HEK293 (cell line): Measurements from ENCODE around the gene SERPINA6.

ENCODE experiments used
- BCL11A ChIP-seq: fragments of 450-650 bp; formaldehyde crosslinking; IDR thresholded peaks from 2 replicates; pipeline ENCODE4 v1.5.1; 2016; ENCODE audit warnings: low read depth, missing biosample characterization, missing genetic modification characterization
- CTCF ChIP-seq: fragments of 450-650 bp; formaldehyde crosslinking; IDR thresholded peaks from 2 replicates; pipeline ENCODE4 v1.5.1; 2016; ENCODE audit warnings: missing biosample characterization, missing genetic modification characterization
- HOXA7 ChIP-seq: sonication (generic); formaldehyde crosslinking; IDR thresholded peaks from 2 replicates; pipeline ENCODE4 v1.8.1; 2022; ENCODE audit warnings: missing genetic modification reagents, borderline replicate concordance
- PRDM1 ChIP-seq: fragments of 450-650 bp; formaldehyde crosslinking; IDR thresholded peaks from 2 replicates; pipeline ENCODE4; 2016; ENCODE audit warnings: missing biosample characterization, missing genetic modification characterization
- RBAK ChIP-seq: fragments of 450-650 bp; formaldehyde crosslinking; IDR thresholded peaks from 2 replicates; pipeline ENCODE4 v1.5.1; 2016; ENCODE audit warnings: missing biosample characterization, missing genetic modification characterization
- REST ChIP-seq: fragments of 450-650 bp; formaldehyde crosslinking; IDR thresholded peaks from 2 replicates; pipeline ENCODE4 v1.5.1; 2016; ENCODE audit warnings: missing biosample characterization, missing genetic modification characterization
- ZBTB44 ChIP-seq: fragments of 450-650 bp; IDR thresholded peaks from 2 replicates; pipeline ENCODE4 v1.5.1; 2018; ENCODE audit warnings: missing biosample characterization, mild to moderate bottlenecking, missing genetic modification characterization
- ZFP3 ChIP-seq: fragments of 450-650 bp; formaldehyde crosslinking; IDR thresholded peaks from 2 replicates; pipeline ENCODE4 v1.5.1; 2016; ENCODE audit warnings: low read depth, missing biosample characterization, missing genetic modification characterization
- ZNF24 ChIP-seq: fragments of 450-650 bp; formaldehyde crosslinking; IDR thresholded peaks from 2 replicates; pipeline ENCODE4 v1.5.1; 2016; ENCODE audit warnings: missing biosample characterization, missing genetic modification characterization
- ZNF510 ChIP-seq: fragments of 450-650 bp; formaldehyde crosslinking; IDR thresholded peaks from 2 replicates; pipeline ENCODE4 v1.5.1; 2018; ENCODE audit warnings: mild to moderate bottlenecking, missing genetic modification characterization, missing biosample characterization; ENCODE audit not compliant: insufficient replicate concordance
- ZNF776 ChIP-seq: fragments of 450-650 bp; formaldehyde crosslinking; IDR thresholded peaks from 2 replicates; pipeline ENCODE4 v1.5.0; 2017; ENCODE audit warnings: missing biosample characterization, missing genetic modification characterization, borderline replicate concordance
- ZSCAN30 ChIP-seq: fragments of 450-650 bp; IDR thresholded peaks from 2 replicates; pipeline ENCODE4 v1.5.1; 2018; ENCODE audit warnings: missing biosample characterization, mild to moderate bottlenecking, missing genetic modification characterization, moderate library complexity
- TF ChIP-seq, protein P1 (sequence below): fragments of 450-650 bp; formaldehyde crosslinking; IDR thresholded peaks from 2 replicates; pipeline ENCODE4 v1.5.1; 2016; ENCODE audit warnings: missing biosample characterization, missing genetic modification characterization
- TF ChIP-seq, protein P2 (sequence below): IDR thresholded peaks from 2 replicates; pipeline ENCODE4 v1.6.1; 2011; ENCODE audit warnings: mild to moderate bottlenecking, low read depth, low read length, borderline replicate concordance

DNA sequence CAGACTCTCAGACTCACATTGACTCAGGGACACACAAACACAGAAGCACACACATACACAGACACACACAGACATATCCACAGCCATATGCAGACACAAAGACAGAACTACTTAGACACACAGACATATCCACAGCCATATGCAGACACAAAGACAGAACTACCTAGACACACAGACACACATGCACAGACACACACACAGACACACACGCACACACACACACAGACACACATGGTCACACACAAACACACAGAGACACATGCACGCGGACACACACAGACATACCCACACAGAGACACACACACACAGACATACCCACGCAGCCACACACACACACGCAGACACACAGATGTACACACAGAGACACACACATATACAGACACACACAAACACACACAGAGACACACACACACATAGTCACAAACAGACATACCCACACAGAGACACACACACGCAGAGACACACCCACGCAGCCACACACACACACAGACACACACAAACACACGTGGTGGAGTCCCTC, 39.5 kb upstream of the SERPINA6 start:
- TF ChIP-seq CTCF (tag by site-specific recombination) (no peak), HOXA7 (CRISPR knock-in tag) (no peak), REST (tag by site-specific recombination) (no peak), ZNF776 (tag by site-specific recombination) (no peak), ZNF510 (tag by site-specific recombination) (no peak), BCL11A (tag by site-specific recombination) (no peak), ZNF24 (tag by site-specific recombination) (no peak), PRDM1 (tag by site-specific recombination) (no peak), ZFP3 (tag by site-specific recombination) (no peak), RBAK (no peak), ZBTB44 (no peak), ZSCAN30 (tag by site-specific recombination) (no peak)
- TF ChIP-seq, protein P1, sequence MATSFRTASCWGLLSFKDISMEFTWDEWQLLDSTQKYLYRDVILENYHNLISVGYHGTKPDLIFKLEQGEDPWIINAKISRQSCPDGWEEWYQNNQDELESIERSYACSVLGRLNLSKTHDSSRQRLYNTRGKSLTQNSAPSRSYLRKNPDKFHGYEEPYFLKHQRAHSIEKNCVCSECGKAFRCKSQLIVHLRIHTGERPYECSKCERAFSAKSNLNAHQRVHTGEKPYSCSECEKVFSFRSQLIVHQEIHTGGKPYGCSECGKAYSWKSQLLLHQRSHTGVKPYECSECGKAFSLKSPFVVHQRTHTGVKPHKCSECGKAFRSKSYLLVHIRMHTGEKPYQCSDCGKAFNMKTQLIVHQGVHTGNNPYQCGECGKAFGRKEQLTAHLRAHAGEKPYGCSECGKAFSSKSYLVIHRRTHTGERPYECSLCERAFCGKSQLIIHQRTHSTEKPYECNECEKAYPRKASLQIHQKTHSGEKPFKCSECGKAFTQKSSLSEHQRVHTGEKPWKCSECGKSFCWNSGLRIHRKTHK (tag by site-specific recombination) = no peak
- TF ChIP-seq, protein P2, sequence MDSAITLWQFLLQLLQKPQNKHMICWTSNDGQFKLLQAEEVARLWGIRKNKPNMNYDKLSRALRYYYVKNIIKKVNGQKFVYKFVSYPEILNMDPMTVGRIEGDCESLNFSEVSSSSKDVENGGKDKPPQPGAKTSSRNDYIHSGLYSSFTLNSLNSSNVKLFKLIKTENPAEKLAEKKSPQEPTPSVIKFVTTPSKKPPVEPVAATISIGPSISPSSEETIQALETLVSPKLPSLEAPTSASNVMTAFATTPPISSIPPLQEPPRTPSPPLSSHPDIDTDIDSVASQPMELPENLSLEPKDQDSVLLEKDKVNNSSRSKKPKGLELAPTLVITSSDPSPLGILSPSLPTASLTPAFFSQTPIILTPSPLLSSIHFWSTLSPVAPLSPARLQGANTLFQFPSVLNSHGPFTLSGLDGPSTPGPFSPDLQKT = no peak
